B cell (primary cell): ENCODE results near the gene TMC6. TPM values are rescaled to one million over a fixed set of nuclear protein-coding genes. Genes with fewer than 3 reads are reported as not detected.

Experiments used
- ATAC-seq: fragments of 200-7000 bp; cut with Tn5 transposase; one replicate; pipeline ENCODE4 v1.10.0; 2021; ENCODE audit warnings: low read depth, mild to moderate bottlenecking, moderate number of reproducible peaks, moderate library complexity
- CTCF ChIA-PET: fragments of 350-600 bp; sonication (Branson Sonifier 250); formaldehyde crosslinking; loops from one replicate; lab custom pipeline; 2021; ENCODE audit warnings: antibody characterized with exemption, inconsistent platforms; lab: Charles Lee
- POLR2A ChIA-PET: fragments of 350-600 bp; sonication (Branson Sonifier 250); formaldehyde crosslinking; loops from one replicate; lab custom pipeline; 2021; ENCODE audit warnings: antibody characterized with exemption; lab: Charles Lee
- DNase-seq: peaks from one replicate; pipeline ENCODE4 v3.0.0; 2013
- H2AFZ ChIP-seq: 2 replicates; pipeline ENCODE4 v1.6.1; 2012; ENCODE audit warnings: mild to moderate bottlenecking, low read depth, low read length; ENCODE audit not compliant: insufficient read depth, poor library complexity, severe bottlenecking
- H3K27ac ChIP-seq, 2 donors: 1 replicate in 1 of 2; 2 replicates in 1 of 2; pipeline ENCODE4 v1.5.1; 2012 to 2013; ENCODE audit warnings: low read length in 2 of 2, mild to moderate bottlenecking in 2 of 2, moderate library complexity in 1 of 2
- H3K27me3 ChIP-seq, 4 experiments: fragments of 200-600 bp in 1 of 4; sonication (generic) in 1 of 4; replicated peaks in 1 of 4; 1 replicate in 2 of 4; 2 replicates in 2 of 4; pipeline versions ENCODE4 v1.6.1 to v1.7.0; 2013 to 2016; ENCODE audit warnings: low read length in 3 of 4, mild to moderate bottlenecking in 2 of 4, mixed read lengths in 1 of 4, moderate library complexity in 1 of 4; ENCODE audit not compliant: insufficient read depth in 4 of 4, control insufficient read depth in 3 of 4; ENCODE audit errors: control extremely low read depth in 1 of 4
- H3K36me3 ChIP-seq, 2 experiments: replicated peaks in 1 of 2; 1 replicate in 1 of 2; 2 replicates in 1 of 2; pipeline versions ENCODE4 v1.6.1 to v1.7.1; 2013; ENCODE audit warnings: low read length in 1 of 2; ENCODE audit not compliant: insufficient read depth in 2 of 2, control insufficient read depth in 1 of 2; ENCODE audit errors: control extremely low read depth in 1 of 2, extremely low read depth in 1 of 2
- H3K4me1 ChIP-seq, 2 donors: fragments of 200-600 bp in 1 of 2; sonication (generic) in 1 of 2; 1 replicate in 1 of 2; 2 replicates in 1 of 2; pipeline versions ENCODE4 v1.5.1 to v1.6.1; 2013 to 2017; ENCODE audit warnings: low read length in 2 of 2; ENCODE audit not compliant: control insufficient read depth in 2 of 2, insufficient read depth in 2 of 2
- H3K4me2 ChIP-seq: replicated peaks from 2 replicates; pipeline ENCODE3; 2012; ENCODE audit warnings: mild to moderate bottlenecking, low read depth, low read length; ENCODE audit not compliant: poor library complexity, severe bottlenecking
- H3K4me3 ChIP-seq, 5 experiments: fragments of 200-600 bp in 1 of 5; sonication (generic) in 1 of 5; 1 replicate in 3 of 5; 2 replicates in 2 of 5; pipeline versions ENCODE4 v1.5.1 to v1.7.0; 2011 to 2016; ENCODE audit warnings: low read length in 4 of 5, mild to moderate bottlenecking in 4 of 5, low read depth in 2 of 5, control low read depth in 1 of 5, moderate library complexity in 1 of 5; ENCODE audit not compliant: insufficient read depth in 1 of 5; ENCODE audit errors: control extremely low read depth in 1 of 5, extremely low read depth in 1 of 5
- H3K79me2 ChIP-seq: fragments of 200-600 bp; sonication (generic); one replicate; pipeline ENCODE4 v1.6.0; 2016; ENCODE audit warnings: low read length; ENCODE audit not compliant: control insufficient read depth, insufficient read depth
- H3K9ac ChIP-seq: fragments of 200-600 bp; sonication (generic); 2 replicates; pipeline ENCODE4 v1.6.1; 2017; ENCODE audit warnings: mild to moderate bottlenecking, low read length, moderate library complexity
- H3K9me3 ChIP-seq, 3 donors: one replicate each; pipeline versions ENCODE4 v1.6.1 to v1.7.1; 2013; ENCODE audit warnings: low read length in 2 of 3; ENCODE audit not compliant: control insufficient read depth in 2 of 3, insufficient read depth in 1 of 3; ENCODE audit errors: control extremely low read depth in 1 of 3
- H4K20me1 ChIP-seq: 2 replicates; pipeline ENCODE4 v1.6.0; 2012; ENCODE audit warnings: mild to moderate bottlenecking, low read length; ENCODE audit not compliant: insufficient read depth, control insufficient read depth, poor library complexity, severe bottlenecking
- H3K27ac Mint-ChIP-seq: one replicate; pipeline ENCODE4 v1.8.0; 2021; ENCODE audit warnings: mixed read lengths
- H3K27me3 Mint-ChIP-seq: one replicate; pipeline ENCODE4 v1.8.0; 2021; ENCODE audit warnings: mixed read lengths
- H3K4me1 Mint-ChIP-seq: one replicate; pipeline ENCODE4 v1.8.0; 2021; ENCODE audit warnings: mixed read lengths
- H3K4me3 Mint-ChIP-seq: one replicate; pipeline ENCODE4 v1.8.0; 2021; ENCODE audit warnings: mixed read lengths
- H3K9me3 Mint-ChIP-seq: one replicate; pipeline ENCODE4 v1.8.0; 2022; ENCODE audit warnings: mixed read lengths; ENCODE audit not compliant: insufficient read depth
- EZH2 ChIP-seq: IDR thresholded peaks from 2 replicates; pipeline ENCODE4 v1.6.1; 2012; ENCODE audit warnings: borderline replicate concordance, low read depth, mild to moderate bottlenecking, moderate library complexity, low read length; ENCODE audit not compliant: insufficient read depth, poor library complexity, severe bottlenecking
- WGBS: methylation state at CpG from one replicate; pipeline ENCODE4 v1.1.5; 2013; ENCODE audit warnings: missing lambda C conversion rate; ENCODE audit not compliant: insufficient coverage; 5-methylcytosine and 5-hydroxymethylcytosine counted together
- intact Hi-C: fragments of 100-400 bp; cut with micrococcal nuclease; formaldehyde crosslinking; loops from one replicate; pipeline ENCODE4 v1.10.0; 2022
- polyA plus RNA-seq: library from polyadenylated mRNA; depleted of rRNA; stranded (reverse); fragments of >200 nt; gene quantifications from 2 replicates; pipeline ENCODE4 v1.2.3, GENCODE V29; 2012
- total RNA-seq, 2 donors: library from RNA; stranded (reverse); fragments of 120-200 nt in 1 of 2; gene quantifications; 1 replicate in 1 of 2; 2 replicates in 1 of 2; pipeline versions ENCODE4 v1.2.3 to v1.2.4, GENCODE V29; 2013 to 2022
- TF ChIP-seq, protein P1 (sequence below): fragments of 200-600 bp; IDR thresholded peaks from one replicate; pipeline ENCODE4 v1.8.0; 2022; ENCODE audit warnings: antibody characterized with exemption, mild to moderate bottlenecking

The TMC6 gene
- total and polyA plus RNA-seq, 2 donors (not counting 1 experiment from before 2014, with no cell fraction given) = 374 to 891 TPM

- H3K4me1 Mint-ChIP-seq = peaks cover 68% of the 10 kb centered on the region
- POLR2A ChIA-PET = interaction anchor here (0.6 to 2.5 kb wide), 5 partner anchors 11 to 25 kb away, joined by 3 to 15 read pairs (median 10); partner anchors contain the start of genes SYNGR2 and TMC8
These were observed 23.0 kb upstream of the TMC6 start for GRCh38 chr17:78151514-78152008.

More at GRCh38 chr17:78151514-78152008, 23.0 kb upstream of the TMC6 start:
- peaks cover 2% of the 10 kb centered on the region for H3K9me3 Mint-ChIP-seq
- no peaks in the 10 kb centered on the region for H4K20me1 ChIP-seq
- peaks cover 68 to 92% of the 10 kb centered on the region in 2 donors for H3K4me1 ChIP-seq
- no peak overlapping the region for H3K4me3 Mint-ChIP-seq
- intact Hi-C loops = no loop called here
- ATAC-seq (no peak), DNase-seq (no peak)
- H3K27me3 Mint-ChIP-seq = no peaks in the 10 kb centered on the region
- no peak overlapping the region for H3K9ac ChIP-seq
- H3K27ac Mint-ChIP-seq = peak overlapping the region; percentile 46
- peaks cover 0 to 28% (median 7%) of the 10 kb centered on the region in 3 donors for H3K9me3 ChIP-seq
- no peak overlapping the region for H3K4me3 ChIP-seq
- H3K27me3 ChIP-seq = no peaks in the 10 kb centered on the region
- no peak overlapping the region for H3K27ac ChIP-seq
- 94% methylated on average over 3 of the region's 7 CpGs for WGBS
- no peak overlapping the region for H2AFZ ChIP-seq
- no peak for TF ChIP-seq EZH2
- TF ChIP-seq, protein P1, sequence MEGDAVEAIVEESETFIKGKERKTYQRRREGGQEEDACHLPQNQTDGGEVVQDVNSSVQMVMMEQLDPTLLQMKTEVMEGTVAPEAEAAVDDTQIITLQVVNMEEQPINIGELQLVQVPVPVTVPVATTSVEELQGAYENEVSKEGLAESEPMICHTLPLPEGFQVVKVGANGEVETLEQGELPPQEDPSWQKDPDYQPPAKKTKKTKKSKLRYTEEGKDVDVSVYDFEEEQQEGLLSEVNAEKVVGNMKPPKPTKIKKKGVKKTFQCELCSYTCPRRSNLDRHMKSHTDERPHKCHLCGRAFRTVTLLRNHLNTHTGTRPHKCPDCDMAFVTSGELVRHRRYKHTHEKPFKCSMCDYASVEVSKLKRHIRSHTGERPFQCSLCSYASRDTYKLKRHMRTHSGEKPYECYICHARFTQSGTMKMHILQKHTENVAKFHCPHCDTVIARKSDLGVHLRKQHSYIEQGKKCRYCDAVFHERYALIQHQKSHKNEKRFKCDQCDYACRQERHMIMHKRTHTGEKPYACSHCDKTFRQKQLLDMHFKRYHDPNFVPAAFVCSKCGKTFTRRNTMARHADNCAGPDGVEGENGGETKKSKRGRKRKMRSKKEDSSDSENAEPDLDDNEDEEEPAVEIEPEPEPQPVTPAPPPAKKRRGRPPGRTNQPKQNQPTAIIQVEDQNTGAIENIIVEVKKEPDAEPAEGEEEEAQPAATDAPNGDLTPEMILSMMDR = no peak
- H3K4me2 ChIP-seq = peak overlapping the region; percentile 2
- no peaks in the 10 kb centered on the region for H3K36me3 ChIP-seq
- CTCF ChIA-PET = interaction anchor here (2.1 to 2.9 kb wide), 2 partner anchors 14 to 24 kb away, joined by 10 to 15 read pairs; no protein-coding TSS in a partner anchor
- H3K79me2 ChIP-seq = peaks cover 10% of the 10 kb centered on the region
